HepG2 (cell line): ENCODE results near the gene SLC16A3. TPM values are rescaled to one million over a fixed set of nuclear protein-coding genes. Genes with fewer than 3 reads are reported as not detected.

ENCODE experiments used
- ARNTL ChIP-seq: sonication (generic); formaldehyde crosslinking; IDR thresholded peaks from 2 replicates; pipeline ENCODE4 v1.4.0; 2020; ENCODE audit warnings: mild to moderate bottlenecking, missing genetic modification reagents
- CHD2 ChIP-seq: IDR thresholded peaks from 2 replicates; pipeline ENCODE4 v1.6.1; 2011; ENCODE audit warnings: low read depth, low read length, improper control_type of control experiment
- FOXA3 ChIP-seq: IDR thresholded peaks from 2 replicates; pipeline ENCODE4 v1.6.1; 2016; ENCODE audit warnings: missing genetic modification reagents, missing compliant biosample characterization
- FOXC1 ChIP-seq: sonication (generic); formaldehyde crosslinking; IDR thresholded peaks from 2 replicates; pipeline ENCODE4 v1.8.0; 2022; ENCODE audit warnings: mild to moderate bottlenecking, missing genetic modification reagents, borderline replicate concordance
- FOXO1 ChIP-seq: sonication (generic); formaldehyde crosslinking; IDR thresholded peaks from 2 replicates; pipeline ENCODE4 v1.4.0; 2020; ENCODE audit warnings: missing genetic modification reagents
- IRX3 ChIP-seq: sonication (generic); formaldehyde crosslinking; IDR thresholded peaks from 2 replicates; pipeline ENCODE4 v1.8.1; 2023; ENCODE audit warnings: mild to moderate bottlenecking, low read depth, missing genetic modification reagents, borderline replicate concordance
- NFIB ChIP-seq: sonication (generic); formaldehyde crosslinking; IDR thresholded peaks from 2 replicates; pipeline ENCODE4 v1.9.0; 2021; ENCODE audit warnings: missing genetic modification reagents, mild to moderate bottlenecking, borderline replicate concordance
- ZNF484 ChIP-seq: sonication (generic); formaldehyde crosslinking; IDR thresholded peaks from 2 replicates; pipeline ENCODE4 v1.5.1; 2020; ENCODE audit warnings: mild to moderate bottlenecking, low read depth, missing genetic modification reagents, borderline replicate concordance
- ZNF782 ChIP-seq: sonication (generic); formaldehyde crosslinking; IDR thresholded peaks from 2 replicates; pipeline ENCODE4 v1.4.0; 2020; ENCODE audit warnings: missing genetic modification reagents, mild to moderate bottlenecking, borderline replicate concordance
- polyA plus RNA-seq, 8 experiments: library from polyadenylated mRNA; depleted of rRNA in 3 of 8; stranded (reverse) in 7 of 8; unstranded in 1 of 8; fragments of >200 nt; fragmentation: Illumina TruSeq in 4 of 8; extraction: Trizol in 4 of 8; gene quantifications; 2 replicates each; pipeline versions ENCODE4 v1.2.1 to v1.2.3, GENCODE V29; 2011 to 2016; ENCODE audit warnings: low read depth in 4 of 8, missing spikeins in 1 of 8, mixed read lengths in 1 of 8; ENCODE audit not compliant: insufficient read depth in 1 of 8
- total RNA-seq, 5 experiments: library from RNA; depleted of rRNA; stranded (reverse); fragments of >200 nt; fragmentation: Illumina TruSeq; extraction: Trizol; gene quantifications; 2 replicates each; pipeline ENCODE4 v1.2.3, GENCODE V29; 2016; ENCODE audit warnings: low read depth in 1 of 5
- TF ChIP-seq, protein P1 (sequence below): sonication (generic); formaldehyde crosslinking; IDR thresholded peaks from 2 replicates; pipeline ENCODE4 v1.4.0; 2020; ENCODE audit warnings: missing genetic modification reagents
- TF ChIP-seq, protein P2 (sequence below): fragments of 450-650 bp; IDR thresholded peaks from 2 replicates; pipeline ENCODE4 v1.6.1; 2016
- TF ChIP-seq, protein P3 (sequence below): sonication (generic); formaldehyde crosslinking; IDR thresholded peaks from 2 replicates; pipeline ENCODE4 v1.5.0; 2020; ENCODE audit warnings: missing genetic modification reagents
- TF ChIP-seq, protein P4 (sequence below): sonication (generic); formaldehyde crosslinking; IDR thresholded peaks from 2 replicates; pipeline ENCODE4 v1.8.1; 2022; ENCODE audit warnings: low read depth, mild to moderate bottlenecking, missing genetic modification reagents
- TF ChIP-seq, protein P5 (sequence below): sonication (generic); formaldehyde crosslinking; IDR thresholded peaks from 2 replicates; pipeline ENCODE4 v1.5.1; 2020; ENCODE audit warnings: mild to moderate bottlenecking, missing genetic modification reagents, moderate library complexity
- TF ChIP-seq, protein P6 (sequence below): sonication (generic); formaldehyde crosslinking; IDR thresholded peaks from 2 replicates; pipeline ENCODE4 v1.5.0; 2020; ENCODE audit warnings: mild to moderate bottlenecking, low read depth, missing genetic modification reagents, borderline replicate concordance

Gene SLC16A3
- total and polyA plus RNA-seq, 2 of the 13 experiments (the other 11 are each of a cell fraction or from before 2014, with no cell fraction given), result 242 to 349 TPM

DNA sequence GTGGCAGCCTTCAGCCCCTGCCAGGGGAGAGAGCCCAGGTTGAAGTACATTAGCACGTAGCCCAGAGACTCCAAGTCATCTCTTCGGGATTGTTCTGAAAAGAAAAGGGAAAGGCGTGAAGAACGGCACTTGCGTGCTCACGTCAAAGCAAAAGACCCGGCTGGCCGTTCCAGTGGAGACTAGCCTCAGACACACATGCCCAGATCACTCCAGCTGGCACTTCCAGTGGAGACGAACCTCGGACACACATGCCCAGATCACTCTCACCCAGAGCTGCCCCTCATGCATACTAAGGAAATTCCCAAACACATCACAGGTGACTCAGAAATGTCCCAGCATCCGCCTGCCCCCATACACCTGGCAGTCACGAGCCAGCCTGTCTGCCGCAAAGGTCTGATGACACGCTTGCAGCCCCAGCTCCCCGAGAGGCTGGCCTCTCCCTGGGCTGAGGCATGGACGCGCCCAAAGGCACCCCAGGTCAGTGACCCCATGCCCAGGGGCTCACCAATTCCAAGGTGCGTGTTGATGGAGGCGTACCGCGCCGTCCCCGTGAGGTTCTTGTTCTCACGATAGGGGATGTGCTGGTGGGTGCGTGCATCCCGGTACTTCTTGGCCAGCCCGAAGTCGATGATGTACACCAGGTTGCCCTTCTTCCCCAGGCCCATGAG lies 23.8 kb downstream of the SLC16A3 start (continued):
- TF ChIP-seq, protein P1, sequence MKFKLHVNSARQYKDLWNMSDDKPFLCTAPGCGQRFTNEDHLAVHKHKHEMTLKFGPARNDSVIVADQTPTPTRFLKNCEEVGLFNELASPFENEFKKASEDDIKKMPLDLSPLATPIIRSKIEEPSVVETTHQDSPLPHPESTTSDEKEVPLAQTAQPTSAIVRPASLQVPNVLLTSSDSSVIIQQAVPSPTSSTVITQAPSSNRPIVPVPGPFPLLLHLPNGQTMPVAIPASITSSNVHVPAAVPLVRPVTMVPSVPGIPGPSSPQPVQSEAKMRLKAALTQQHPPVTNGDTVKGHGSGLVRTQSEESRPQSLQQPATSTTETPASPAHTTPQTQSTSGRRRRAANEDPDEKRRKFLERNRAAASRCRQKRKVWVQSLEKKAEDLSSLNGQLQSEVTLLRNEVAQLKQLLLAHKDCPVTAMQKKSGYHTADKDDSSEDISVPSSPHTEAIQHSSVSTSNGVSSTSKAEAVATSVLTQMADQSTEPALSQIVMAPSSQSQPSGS (CRISPR knock-in tag), result no peak
- TF ChIP-seq, protein P2, sequence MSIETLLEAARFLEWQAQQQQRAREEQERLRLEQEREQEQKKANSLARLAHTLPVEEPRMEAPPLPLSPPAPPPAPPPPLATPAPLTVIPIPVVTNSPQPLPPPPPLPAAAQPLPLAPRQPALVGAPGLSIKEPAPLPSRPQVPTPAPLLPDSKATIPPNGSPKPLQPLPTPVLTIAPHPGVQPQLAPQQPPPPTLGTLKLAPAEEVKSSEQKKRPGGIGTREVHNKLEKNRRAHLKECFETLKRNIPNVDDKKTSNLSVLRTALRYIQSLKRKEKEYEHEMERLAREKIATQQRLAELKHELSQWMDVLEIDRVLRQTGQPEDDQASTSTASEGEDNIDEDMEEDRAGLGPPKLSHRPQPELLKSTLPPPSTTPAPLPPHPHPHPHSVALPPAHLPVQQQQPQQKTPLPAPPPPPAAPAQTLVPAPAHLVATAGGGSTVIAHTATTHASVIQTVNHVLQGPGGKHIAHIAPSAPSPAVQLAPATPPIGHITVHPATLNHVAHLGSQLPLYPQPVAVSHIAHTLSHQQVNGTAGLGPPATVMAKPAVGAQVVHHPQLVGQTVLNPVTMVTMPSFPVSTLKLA, result no peak
- TF ChIP-seq, protein P3, sequence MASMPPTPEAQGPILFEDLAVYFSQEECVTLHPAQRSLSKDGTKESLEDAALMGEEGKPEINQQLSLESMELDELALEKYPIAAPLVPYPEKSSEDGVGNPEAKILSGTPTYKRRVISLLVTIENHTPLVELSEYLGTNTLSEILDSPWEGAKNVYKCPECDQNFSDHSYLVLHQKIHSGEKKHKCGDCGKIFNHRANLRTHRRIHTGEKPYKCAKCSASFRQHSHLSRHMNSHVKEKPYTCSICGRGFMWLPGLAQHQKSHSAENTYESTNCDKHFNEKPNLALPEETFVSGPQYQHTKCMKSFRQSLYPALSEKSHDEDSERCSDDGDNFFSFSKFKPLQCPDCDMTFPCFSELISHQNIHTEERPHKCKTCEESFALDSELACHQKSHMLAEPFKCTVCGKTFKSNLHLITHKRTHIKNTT, result no peak
- TF ChIP-seq CHD2 (0 out of 2 replicates have a peak, but pooled peaks have one; percentile 16), NFIB (CRISPR knock-in tag) (no peak), ZNF782 (CRISPR knock-in tag) (no peak), FOXC1 (CRISPR knock-in tag) (peak; percentile 22; the same call in 1 of the 2 replicates), ZNF484 (no peak), FOXA3 (CRISPR knock-in tag) (no peak), IRX3 (CRISPR knock-in tag) (no peak), ARNTL (no peak), FOXO1 (no peak)
- TF ChIP-seq, protein P4, sequence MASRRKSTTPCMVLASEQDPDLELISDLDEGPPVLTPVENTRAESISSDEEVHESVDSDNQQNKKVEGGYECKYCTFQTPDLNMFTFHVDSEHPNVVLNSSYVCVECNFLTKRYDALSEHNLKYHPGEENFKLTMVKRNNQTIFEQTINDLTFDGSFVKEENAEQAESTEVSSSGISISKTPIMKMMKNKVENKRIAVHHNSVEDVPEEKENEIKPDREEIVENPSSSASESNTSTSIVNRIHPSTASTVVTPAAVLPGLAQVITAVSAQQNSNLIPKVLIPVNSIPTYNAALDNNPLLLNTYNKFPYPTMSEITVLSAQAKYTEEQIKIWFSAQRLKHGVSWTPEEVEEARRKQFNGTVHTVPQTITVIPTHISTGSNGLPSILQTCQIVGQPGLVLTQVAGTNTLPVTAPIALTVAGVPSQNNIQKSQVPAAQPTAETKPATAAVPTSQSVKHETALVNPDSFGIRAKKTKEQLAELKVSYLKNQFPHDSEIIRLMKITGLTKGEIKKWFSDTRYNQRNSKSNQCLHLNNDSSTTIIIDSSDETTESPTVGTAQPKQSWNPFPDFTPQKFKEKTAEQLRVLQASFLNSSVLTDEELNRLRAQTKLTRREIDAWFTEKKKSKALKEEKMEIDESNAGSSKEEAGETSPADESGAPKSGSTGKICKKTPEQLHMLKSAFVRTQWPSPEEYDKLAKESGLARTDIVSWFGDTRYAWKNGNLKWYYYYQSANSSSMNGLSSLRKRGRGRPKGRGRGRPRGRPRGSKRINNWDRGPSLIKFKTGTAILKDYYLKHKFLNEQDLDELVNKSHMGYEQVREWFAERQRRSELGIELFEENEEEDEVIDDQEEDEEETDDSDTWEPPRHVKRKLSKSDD (CRISPR knock-in tag), result no peak
- TF ChIP-seq, protein P5, sequence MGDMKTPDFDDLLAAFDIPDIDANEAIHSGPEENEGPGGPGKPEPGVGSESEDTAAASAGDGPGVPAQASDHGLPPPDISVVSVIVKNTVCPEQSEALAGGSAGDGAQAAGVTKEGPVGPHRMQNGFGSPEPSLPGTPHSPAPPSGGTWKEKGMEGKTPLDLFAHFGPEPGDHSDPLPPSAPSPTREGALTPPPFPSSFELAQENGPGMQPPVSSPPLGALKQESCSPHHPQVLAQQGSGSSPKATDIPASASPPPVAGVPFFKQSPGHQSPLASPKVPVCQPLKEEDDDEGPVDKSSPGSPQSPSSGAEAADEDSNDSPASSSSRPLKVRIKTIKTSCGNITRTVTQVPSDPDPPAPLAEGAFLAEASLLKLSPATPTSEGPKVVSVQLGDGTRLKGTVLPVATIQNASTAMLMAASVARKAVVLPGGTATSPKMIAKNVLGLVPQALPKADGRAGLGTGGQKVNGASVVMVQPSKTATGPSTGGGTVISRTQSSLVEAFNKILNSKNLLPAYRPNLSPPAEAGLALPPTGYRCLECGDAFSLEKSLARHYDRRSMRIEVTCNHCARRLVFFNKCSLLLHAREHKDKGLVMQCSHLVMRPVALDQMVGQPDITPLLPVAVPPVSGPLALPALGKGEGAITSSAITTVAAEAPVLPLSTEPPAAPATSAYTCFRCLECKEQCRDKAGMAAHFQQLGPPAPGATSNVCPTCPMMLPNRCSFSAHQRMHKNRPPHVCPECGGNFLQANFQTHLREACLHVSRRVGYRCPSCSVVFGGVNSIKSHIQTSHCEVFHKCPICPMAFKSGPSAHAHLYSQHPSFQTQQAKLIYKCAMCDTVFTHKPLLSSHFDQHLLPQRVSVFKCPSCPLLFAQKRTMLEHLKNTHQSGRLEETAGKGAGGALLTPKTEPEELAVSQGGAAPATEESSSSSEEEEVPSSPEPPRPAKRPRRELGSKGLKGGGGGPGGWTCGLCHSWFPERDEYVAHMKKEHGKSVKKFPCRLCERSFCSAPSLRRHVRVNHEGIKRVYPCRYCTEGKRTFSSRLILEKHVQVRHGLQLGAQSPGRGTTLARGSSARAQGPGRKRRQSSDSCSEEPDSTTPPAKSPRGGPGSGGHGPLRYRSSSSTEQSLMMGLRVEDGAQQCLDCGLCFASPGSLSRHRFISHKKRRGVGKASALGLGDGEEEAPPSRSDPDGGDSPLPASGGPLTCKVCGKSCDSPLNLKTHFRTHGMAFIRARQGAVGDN (CRISPR knock-in tag), result peak; percentile 42
- TF ChIP-seq, protein P6, sequence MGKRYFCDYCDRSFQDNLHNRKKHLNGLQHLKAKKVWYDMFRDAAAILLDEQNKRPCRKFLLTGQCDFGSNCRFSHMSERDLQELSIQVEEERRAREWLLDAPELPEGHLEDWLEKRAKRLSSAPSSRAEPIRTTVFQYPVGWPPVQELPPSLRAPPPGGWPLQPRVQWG (CRISPR knock-in tag), result no peak
